GM13976 (cell line): ENCODE data around the gene NDUFA13.

Experiments used
- DNase-seq: peaks from one replicate; pipeline ENCODE4 v3.0.0; 2012; ENCODE audit warnings: low spot score
- in situ Hi-C: fragments of 300-500 bp; cut with MboI; formaldehyde crosslinking; loops from one replicate; pipeline ENCODE4 v1.12.0; 2022; ENCODE audit warnings: low sequenced_read_pairs, mixed read lengths, inconsistent platforms; ENCODE audit not compliant: unreplicated experiment
- TF ChIP-seq, protein P1 (sequence below): IDR thresholded peaks from 2 replicates; pipeline ENCODE4 v1.5.1; 2012; ENCODE audit warnings: borderline replicate concordance, mild to moderate bottlenecking; ENCODE audit not compliant: insufficient read depth; ENCODE audit errors: extremely low read depth, missing control alignments, control extremely low read depth

Gene NDUFA13

DNA sequence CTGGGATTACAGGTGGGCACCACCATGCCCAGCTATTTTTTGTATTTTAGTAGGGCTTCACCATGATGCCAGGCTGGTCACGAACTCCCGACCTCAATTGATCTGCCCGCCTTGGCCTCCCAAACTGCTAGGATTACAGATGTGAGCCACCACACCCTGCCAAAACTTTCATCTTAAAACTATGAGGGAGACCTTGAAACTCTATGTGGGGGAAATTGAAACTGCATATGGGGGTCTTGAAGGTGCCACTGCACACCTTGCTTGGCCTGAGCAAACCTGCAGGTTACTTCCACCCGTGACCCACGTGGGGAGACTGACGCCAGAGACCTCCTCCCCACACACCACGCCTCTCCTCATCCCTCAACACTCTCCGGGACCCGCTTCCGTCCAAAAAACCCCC, 37.6 kb downstream of the NDUFA13 start:
- in situ Hi-C loops: no loop called here
- no peak for DNase-seq
- TF ChIP-seq, protein P1, sequence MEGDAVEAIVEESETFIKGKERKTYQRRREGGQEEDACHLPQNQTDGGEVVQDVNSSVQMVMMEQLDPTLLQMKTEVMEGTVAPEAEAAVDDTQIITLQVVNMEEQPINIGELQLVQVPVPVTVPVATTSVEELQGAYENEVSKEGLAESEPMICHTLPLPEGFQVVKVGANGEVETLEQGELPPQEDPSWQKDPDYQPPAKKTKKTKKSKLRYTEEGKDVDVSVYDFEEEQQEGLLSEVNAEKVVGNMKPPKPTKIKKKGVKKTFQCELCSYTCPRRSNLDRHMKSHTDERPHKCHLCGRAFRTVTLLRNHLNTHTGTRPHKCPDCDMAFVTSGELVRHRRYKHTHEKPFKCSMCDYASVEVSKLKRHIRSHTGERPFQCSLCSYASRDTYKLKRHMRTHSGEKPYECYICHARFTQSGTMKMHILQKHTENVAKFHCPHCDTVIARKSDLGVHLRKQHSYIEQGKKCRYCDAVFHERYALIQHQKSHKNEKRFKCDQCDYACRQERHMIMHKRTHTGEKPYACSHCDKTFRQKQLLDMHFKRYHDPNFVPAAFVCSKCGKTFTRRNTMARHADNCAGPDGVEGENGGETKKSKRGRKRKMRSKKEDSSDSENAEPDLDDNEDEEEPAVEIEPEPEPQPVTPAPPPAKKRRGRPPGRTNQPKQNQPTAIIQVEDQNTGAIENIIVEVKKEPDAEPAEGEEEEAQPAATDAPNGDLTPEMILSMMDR: no peak

DNA sequence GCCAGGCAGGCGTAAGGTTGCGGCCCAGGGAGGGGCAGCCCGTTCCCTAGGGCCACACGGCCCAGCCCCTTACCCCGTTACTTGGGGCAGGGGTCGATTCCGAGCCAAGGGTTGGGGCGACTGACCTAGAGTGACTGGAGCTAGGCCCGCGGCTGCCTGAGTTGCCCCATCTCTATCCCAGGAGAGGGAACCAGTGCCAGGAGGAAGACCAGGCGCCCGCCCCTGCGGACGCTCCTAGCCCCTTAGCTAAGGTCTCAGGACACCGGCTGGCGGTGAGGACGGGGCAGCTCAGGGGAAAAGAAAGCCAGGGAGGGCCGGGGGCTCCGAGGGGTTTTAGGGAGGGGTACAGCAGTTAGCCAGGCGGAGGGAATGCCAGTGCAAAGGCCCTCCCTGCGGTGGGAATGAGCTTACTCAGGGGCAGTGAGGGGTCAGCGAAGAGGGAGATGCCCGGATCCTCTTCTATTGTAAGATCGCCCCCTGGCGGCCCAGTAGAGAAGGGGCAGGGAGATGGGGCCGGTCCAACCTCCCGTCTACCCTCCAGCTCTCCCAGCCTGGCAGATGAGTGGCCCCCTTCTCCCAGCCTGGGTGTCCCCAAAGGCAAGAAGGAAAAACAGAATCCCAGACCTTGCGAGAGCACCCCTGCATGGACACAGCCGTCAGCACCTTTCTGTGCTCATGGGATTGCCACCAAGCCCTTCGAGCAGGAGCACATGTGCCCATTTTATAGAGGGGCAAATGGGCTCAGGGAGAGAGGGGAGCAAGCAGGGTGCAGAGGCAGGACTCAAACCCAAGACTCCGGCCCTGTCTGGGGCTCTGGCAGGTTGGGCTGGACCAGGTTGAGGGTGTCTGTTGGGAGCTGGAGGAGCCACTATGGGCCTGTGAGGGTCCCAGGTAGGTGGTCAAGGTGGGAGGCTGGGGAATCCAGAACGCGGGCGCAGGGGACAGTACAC, 38.3 kb downstream of the NDUFA13 start:
- DNase-seq: peak; percentile 88
- TF ChIP-seq, protein P1: peak; percentile 76
- in situ Hi-C loops: no loop called here

DNA sequence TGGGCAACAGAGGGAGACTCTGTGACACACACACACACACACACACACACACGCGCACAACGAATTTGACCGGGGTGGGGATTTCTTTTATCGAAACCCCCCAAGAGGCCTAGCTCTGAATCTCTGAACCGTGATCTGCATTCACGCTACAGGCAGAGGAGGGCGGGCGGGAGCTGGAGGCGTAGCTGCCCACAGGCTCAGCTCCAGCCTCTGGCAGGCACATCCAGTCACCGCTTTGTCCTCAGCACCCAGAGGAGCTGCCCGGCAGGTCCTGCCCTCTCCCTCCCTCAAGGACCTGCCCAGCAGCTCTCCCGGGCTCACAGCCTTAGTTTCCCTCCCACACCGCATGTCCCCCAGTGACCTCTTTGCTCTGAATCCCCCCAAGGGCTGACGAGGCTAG, 42.0 kb downstream of the NDUFA13 start:
- TF ChIP-seq, protein P1: no peak
- no peak for DNase-seq
- in situ Hi-C loops: no loop called here

DNA sequence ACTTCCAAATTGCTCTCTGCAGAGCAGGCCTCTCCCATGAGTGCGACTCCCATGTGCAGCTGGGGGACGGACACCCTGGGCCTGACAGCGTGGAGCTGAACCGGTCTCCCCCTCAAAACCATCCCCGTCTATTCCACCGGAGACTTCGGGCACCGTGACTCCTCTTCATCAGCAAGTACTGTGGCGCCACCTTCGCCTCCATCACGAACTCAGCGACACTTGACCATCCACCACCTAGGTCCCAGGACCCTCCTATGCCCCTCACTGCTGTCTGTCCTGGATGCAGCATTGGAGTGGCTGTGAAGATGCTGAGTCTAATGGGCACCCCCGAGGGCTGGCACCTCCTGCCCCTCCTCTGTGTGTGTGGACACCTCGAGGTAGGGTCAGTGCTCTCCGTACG, 42.6 kb downstream of the NDUFA13 start:
- in situ Hi-C loops: no loop called here
- no peak for DNase-seq
- TF ChIP-seq, protein P1: no peak

DNA sequence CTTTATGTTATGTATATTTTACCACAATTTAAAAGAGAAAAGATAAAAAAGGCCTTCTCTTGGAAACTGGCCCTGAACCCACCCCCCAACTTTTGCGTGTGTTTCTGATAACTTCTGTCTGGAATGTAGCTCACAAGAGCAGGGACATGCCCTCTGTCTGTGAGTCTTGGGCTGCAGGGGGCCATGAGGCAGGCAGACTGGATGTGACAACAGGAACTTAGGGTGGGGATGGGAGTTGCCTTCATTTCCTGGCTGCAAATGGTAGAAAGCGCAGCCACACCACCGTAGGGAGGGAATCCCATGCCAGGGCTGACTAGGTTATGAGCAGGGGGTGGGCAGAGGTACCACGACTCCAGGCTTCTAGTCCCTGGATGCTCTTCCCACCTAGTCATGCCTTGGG, 43.9 kb downstream of the NDUFA13 start:
- no peak for DNase-seq
- in situ Hi-C loops: no loop called here
- TF ChIP-seq, protein P1: no peak

DNA sequence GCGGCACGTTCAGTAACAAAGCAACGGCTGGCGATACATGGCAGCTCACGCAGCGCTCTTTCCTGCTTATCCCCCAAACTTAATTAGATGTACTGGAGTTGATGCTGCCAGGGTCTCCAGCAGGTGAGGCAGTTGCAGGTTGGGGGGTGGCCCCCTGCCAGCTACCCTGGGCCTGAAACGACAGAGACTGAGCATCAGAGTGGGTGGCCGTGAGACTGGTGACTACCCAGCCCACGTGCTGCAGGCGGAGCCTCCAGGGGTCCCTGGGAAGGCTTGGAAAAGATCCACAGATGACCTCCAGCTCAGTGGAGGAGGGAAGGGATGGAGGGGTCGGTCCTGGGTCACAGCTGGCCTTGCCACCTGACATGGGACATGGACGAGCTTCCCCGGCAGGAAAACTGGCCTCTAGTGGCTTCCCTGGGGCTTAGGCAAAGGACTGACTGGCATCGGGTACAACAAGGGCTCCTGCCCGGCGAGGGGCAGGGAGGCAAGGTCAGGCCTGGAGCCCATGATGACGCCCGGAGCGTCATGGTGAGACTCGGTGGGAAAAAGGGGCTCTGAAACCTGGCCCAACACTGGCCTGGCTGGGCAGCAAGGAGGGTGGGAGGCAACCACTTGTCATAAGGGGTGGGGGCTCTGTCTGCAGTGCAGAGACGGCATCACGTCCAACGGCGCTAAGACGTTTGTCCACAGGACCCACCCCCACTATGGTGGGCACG, 46.1 kb downstream of the NDUFA13 start:
- TF ChIP-seq, protein P1: no peak
- in situ Hi-C loops: no loop called here
- DNase-seq: no peak
